Ishikawa (cell line): ENCODE data around the gene HARS1.

Source experiments
- CEBPB ChIP-seq: IDR thresholded peaks from 2 replicates; pipeline ENCODE4 v1.6.1; 2012
- EP300 ChIP-seq: IDR thresholded peaks from 2 replicates; pipeline ENCODE4 v1.6.1; 2012; ENCODE audit warnings: borderline replicate concordance
- FOXM1 ChIP-seq: IDR thresholded peaks from 2 replicates; pipeline ENCODE4 v1.6.1; 2012; ENCODE audit warnings: low read depth, borderline replicate concordance
- MAX ChIP-seq: IDR thresholded peaks from 2 replicates; pipeline ENCODE4 v1.6.1; 2012
- RAD21 ChIP-seq: IDR thresholded peaks from 2 replicates; pipeline ENCODE4 v1.6.1; 2012; ENCODE audit warnings: low read depth
- REST ChIP-seq: IDR thresholded peaks from 2 replicates; pipeline ENCODE4 v1.6.1; 2012; ENCODE audit warnings: low read depth, mild to moderate bottlenecking
- TEAD4 ChIP-seq: IDR thresholded peaks from 2 replicates; pipeline ENCODE4 v1.6.1; 2012
- ZBTB7A ChIP-seq: IDR thresholded peaks from 2 replicates; pipeline ENCODE4 v1.6.1; 2012; ENCODE audit warnings: low read depth

GRCh38 chr5:140641716-140642115 is 49.5 kb downstream of the HARS1 start:
- no peak for TF ChIP-seq EP300
- TF ChIP-seq TEAD4: no peak
- TF ChIP-seq CEBPB: no peak
- no peak for TF ChIP-seq REST
- TF ChIP-seq FOXM1: no peak
- no peak for TF ChIP-seq RAD21
- no peak for TF ChIP-seq ZBTB7A
- TF ChIP-seq MAX: no peak
